Effector memory CD8-positive, alpha-beta T cell (primary cell): Measurements from ENCODE around the gene RNU5D-1.
"Not testable (repeated sequence)": the region's sequence is repeated elsewhere in the genome, so short reads cannot be mapped to it uniquely, and the experiment has no call there.

Experiments
- ATAC-seq: fragments of 150-1000 bp; cut with Tn5 transposase; replicated peaks from 2 replicates; pipeline ENCODE4 v1.10.0; 2021; ENCODE audit warnings: mild to moderate bottlenecking, moderate library complexity
- DNase-seq, 3 experiments: peaks; one replicate each; pipeline ENCODE4 v3.0.0; 2021
- H3K27ac Mint-ChIP-seq, 2 donors: one replicate each; pipeline ENCODE4 v1.8.0; 2022; ENCODE audit warnings: mild to moderate bottlenecking in 2 of 2, mixed read lengths in 2 of 2, moderate library complexity in 2 of 2
- H3K27me3 Mint-ChIP-seq, 2 donors: one replicate each; pipeline ENCODE4 v1.8.0; 2022; ENCODE audit warnings: mixed read lengths in 2 of 2
- H3K36me3 Mint-ChIP-seq: one replicate; pipeline ENCODE4 v1.8.0; 2022; ENCODE audit warnings: mild to moderate bottlenecking, moderate library complexity, mixed read lengths; ENCODE audit not compliant: insufficient read depth
- H3K4me1 Mint-ChIP-seq, 2 donors: one replicate each; pipeline ENCODE4 v1.8.0; 2022; ENCODE audit warnings: low read depth in 2 of 2, mixed read lengths in 2 of 2
- H3K4me3 Mint-ChIP-seq, 2 donors: one replicate each; pipeline ENCODE4 v1.8.0; 2022; ENCODE audit warnings: mild to moderate bottlenecking in 2 of 2, mixed read lengths in 2 of 2, moderate library complexity in 2 of 2
- H3K9me3 Mint-ChIP-seq, 2 donors: one replicate each; pipeline ENCODE4 v1.8.0; 2022; ENCODE audit warnings: mixed read lengths in 2 of 2

Gene RNU5D-1

GRCh38 chr1:44747878-44748277 is 16.9 kb upstream of the RNU5D-1 start:
- Mint-ChIP-seq H3K27me3 (no peaks in the 10 kb centered on the region), H3K9me3 (no peaks in the 10 kb centered on the region), H3K4me1 (no peaks in the 10 kb centered on the region), H3K27ac (no peak overlapping the region), H3K36me3 (no peaks in the 10 kb centered on the region), H3K4me3 (no peak overlapping the region)
- ATAC-seq (no peak), DNase-seq (no peak)

GRCh38 chr1:44743211-44743610 is 12.2 kb upstream of the RNU5D-1 start:
- Mint-ChIP-seq H3K27ac (peak overlapping the region in 1 of 2 donors; percentile 33), H3K4me1 (peaks cover 6 to 19% of the 10 kb centered on the region in 2 donors), H3K4me3 (no peak overlapping the region), H3K36me3 (peaks cover 6% of the 10 kb centered on the region), H3K9me3 (no peaks in the 10 kb centered on the region), H3K27me3 (no peaks in the 10 kb centered on the region)
- no peak for ATAC-seq
- no peak for DNase-seq

- Mint-ChIP-seq H3K4me1 (peaks cover 6 to 19% of the 10 kb centered on the region in 2 donors), H3K27me3 (no peaks in the 10 kb centered on the region), H3K36me3 (peaks cover 6% of the 10 kb centered on the region), H3K9me3 (no peaks in the 10 kb centered on the region), H3K27ac (peak overlapping the region; percentile 88 to 91), H3K4me3 (peak overlapping the region; percentile 87 to 89)
- ATAC-seq (no peak), DNase-seq (no peak)
Measured at GRCh38 chr1:44740179-44740617, 9.2 kb upstream of the RNU5D-1 start.

GRCh38 chr1:44739307-44740178 is 8.6 kb upstream of the RNU5D-1 start, which contains the start of gene KIF2C:
Gene KIF2C, plus strand, starts transcription at chr1:44739837. Its CDS starts 96 bp downstream, at chr1:44739933.
- no peaks in the 10 kb centered on the region for H3K27me3 Mint-ChIP-seq
- peak; percentile 94 to 97 (median 96) for DNase-seq
- peaks cover 6 to 19% of the 10 kb centered on the region in 2 donors for H3K4me1 Mint-ChIP-seq
- H3K36me3 Mint-ChIP-seq: peaks cover 6% of the 10 kb centered on the region
- ATAC-seq: peak; percentile 100
- peak within 1 kb of the TSS; percentile 87 to 89 for H3K4me3 Mint-ChIP-seq
- no peaks in the 10 kb centered on the region for H3K9me3 Mint-ChIP-seq
- peak within 1 kb of the TSS; percentile 88 to 91 for H3K27ac Mint-ChIP-seq

GRCh38 chr1:44738953-44739306 is 8.0 kb upstream of the RNU5D-1 start:
- H3K27me3 Mint-ChIP-seq, H3K36me3 Mint-ChIP-seq: not testable (repeated sequence)
- peak; percentile 4 for ATAC-seq

GRCh38 chr1:44735992-44736391 is 5.0 kb upstream of the RNU5D-1 start:
- no peak for ATAC-seq
- Mint-ChIP-seq H3K9me3 (no peaks in the 10 kb centered on the region), H3K36me3 (peaks cover 12% of the 10 kb centered on the region), H3K27me3 (no peaks in the 10 kb centered on the region), H3K4me3 (no peak overlapping the region), H3K4me1 (peaks cover 6 to 20% of the 10 kb centered on the region in 2 donors), H3K27ac (no peak overlapping the region)
- DNase-seq: no peak

More at GRCh38 chr1:44738953-44739306, 8.0 kb upstream of the RNU5D-1 start:
- H3K27ac Mint-ChIP-seq: peak overlapping the region; percentile 88 to 91
- H3K9me3 Mint-ChIP-seq, DNase-seq: not testable (repeated sequence)
- H3K4me1 Mint-ChIP-seq: peaks cover 6 to 19% of the 10 kb centered on the region in 2 donors
- peak overlapping the region; percentile 87 to 89 for H3K4me3 Mint-ChIP-seq

- H3K9me3 Mint-ChIP-seq: no peaks in the 10 kb centered on the region
- no peak for ATAC-seq
- peaks cover 20% of the 10 kb centered on the region for H3K36me3 Mint-ChIP-seq
Measured at GRCh38 chr1:44733784-44734183, 2.8 kb upstream of the RNU5D-1 start.

GRCh38 chr1:44733365-44733764 is 2.4 kb upstream of the RNU5D-1 start:
- Mint-ChIP-seq H3K36me3 (peaks cover 23% of the 10 kb centered on the region), H3K27ac (no peak overlapping the region), H3K4me1 (peaks cover 4 to 11% of the 10 kb centered on the region in 2 donors), H3K4me3 (no peak overlapping the region), H3K9me3 (no peaks in the 10 kb centered on the region), H3K27me3 (no peaks in the 10 kb centered on the region)
- ATAC-seq: no peak
- no peak for DNase-seq

More at GRCh38 chr1:44733784-44734183, 2.8 kb upstream of the RNU5D-1 start:
- H3K27me3 Mint-ChIP-seq: no peaks in the 10 kb centered on the region
- no peak overlapping the region for H3K27ac Mint-ChIP-seq
- DNase-seq: no peak
- H3K4me3 Mint-ChIP-seq: no peak overlapping the region
- H3K4me1 Mint-ChIP-seq: peaks cover 4 to 11% of the 10 kb centered on the region in 2 donors

- H3K27me3 Mint-ChIP-seq: no peaks in the 10 kb centered on the region
- peak overlapping the region in 1 of 2 donors; percentile 82 for H3K27ac Mint-ChIP-seq
- no peak for ATAC-seq
- DNase-seq: no peak
- peaks cover 34% of the 10 kb centered on the region for H3K36me3 Mint-ChIP-seq
- H3K9me3 Mint-ChIP-seq: no peaks in the 10 kb centered on the region
- peak overlapping the region; percentile 47 to 60 for H3K4me3 Mint-ChIP-seq
- H3K4me1 Mint-ChIP-seq: peaks cover 29 to 42% of the 10 kb centered on the region in 2 donors
Measured at GRCh38 chr1:44724955-44725698, 5.8 kb downstream of the RNU5D-1 start.

- ATAC-seq (no peak), DNase-seq (no peak)
- peaks cover 29 to 46% of the 10 kb centered on the region in 2 donors for H3K4me1 Mint-ChIP-seq
- H3K27me3 Mint-ChIP-seq: no peaks in the 10 kb centered on the region
- peak overlapping the region; percentile 47 to 77 for H3K4me3 Mint-ChIP-seq
- H3K27ac Mint-ChIP-seq: peak overlapping the region; percentile 77 to 82
- H3K9me3 Mint-ChIP-seq: no peaks in the 10 kb centered on the region
- peaks cover 31% of the 10 kb centered on the region for H3K36me3 Mint-ChIP-seq
Measured at GRCh38 chr1:44724296-44724954, 6.5 kb downstream of the RNU5D-1 start.

GRCh38 chr1:44723496-44724295 is 7.3 kb downstream of the RNU5D-1 start:
- H3K27ac Mint-ChIP-seq: peak overlapping the region; percentile 77 to 89
- no peak for ATAC-seq

GRCh38 chr1:44723064-44723463 is 7.9 kb downstream of the RNU5D-1 start:
- no peaks in the 10 kb centered on the region for H3K27me3 Mint-ChIP-seq

More at GRCh38 chr1:44723496-44724295, 7.3 kb downstream of the RNU5D-1 start:
- Mint-ChIP-seq H3K36me3 (peaks cover 28% of the 10 kb centered on the region), H3K4me1 (peaks cover 27 to 46% of the 10 kb centered on the region in 2 donors), H3K9me3 (no peaks in the 10 kb centered on the region), H3K27me3 (no peaks in the 10 kb centered on the region), H3K4me3 (peak overlapping the region; percentile 46 to 77)
- DNase-seq: no peak

More at GRCh38 chr1:44723064-44723463, 7.9 kb downstream of the RNU5D-1 start:
- ATAC-seq (no peak), DNase-seq (no peak)
- H3K4me3 Mint-ChIP-seq: peak overlapping the region; percentile 46 to 77
- H3K36me3 Mint-ChIP-seq: peaks cover 29% of the 10 kb centered on the region
- peaks cover 28 to 48% of the 10 kb centered on the region in 2 donors for H3K4me1 Mint-ChIP-seq
- H3K27ac Mint-ChIP-seq: peak overlapping the region; percentile 77 to 89
- H3K9me3 Mint-ChIP-seq: no peaks in the 10 kb centered on the region
